Stimulated activated CD4-positive, alpha-beta T cell treated with anti-CD3 and anti-CD28 coated beads, Interleukin-4, amount 100 ng/mL, for 48 hours (primary cell): ENCODE data around the gene FSTL5.

Experiments
- DNase-seq, 2 donors: peaks; one replicate each; pipeline ENCODE4 v3.0.0-alpha.2; 2020; ENCODE audit warnings: low read depth in 2 of 2

The FSTL5 gene

DNA sequence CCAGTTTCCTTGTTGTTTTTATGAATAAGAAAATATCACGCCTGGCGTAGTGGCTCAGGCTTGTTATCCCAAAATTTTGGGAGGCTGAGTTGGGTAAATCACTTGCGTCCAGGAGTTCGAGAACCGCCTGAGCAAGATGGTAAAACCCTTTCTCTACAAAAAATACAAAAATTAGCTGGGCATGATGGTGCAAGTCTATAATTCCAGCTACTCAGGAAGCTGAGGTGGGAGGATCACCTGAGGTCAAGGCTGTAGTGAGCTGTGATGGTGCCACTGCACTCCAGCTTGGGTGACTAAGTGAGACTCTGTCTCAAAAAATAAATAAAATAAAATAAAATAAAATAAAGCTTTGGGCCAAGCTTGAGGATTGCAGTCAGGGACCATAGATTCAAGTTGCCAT lies 827.2 kb downstream of the FSTL5 start:
- no peak for DNase-seq

DNA sequence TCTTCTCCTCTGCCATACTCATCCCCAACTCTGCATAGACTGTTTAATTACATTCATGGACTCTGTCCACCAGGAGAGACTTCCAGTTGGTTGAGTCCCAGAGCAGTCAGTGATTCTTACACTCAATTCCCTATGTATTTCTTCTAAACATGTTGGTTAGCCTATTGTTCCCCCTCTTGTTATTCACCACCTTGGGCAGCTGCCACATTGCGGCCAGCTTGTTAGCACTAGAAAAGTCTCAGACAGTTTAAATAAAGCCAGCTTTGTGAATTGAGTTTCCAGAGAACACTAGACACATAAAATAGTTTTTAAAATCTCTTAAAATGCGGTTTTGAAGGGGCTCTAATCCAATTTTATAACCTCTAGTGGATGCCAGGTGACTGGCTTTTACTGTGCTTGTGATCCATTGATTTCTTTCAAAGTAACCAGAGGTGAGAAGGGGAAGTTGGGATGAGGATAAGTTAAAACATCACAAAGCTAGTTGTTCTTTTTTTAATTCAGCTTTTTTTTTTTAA lies 827.7 kb downstream of the FSTL5 start:
- no peak for DNase-seq
